MM.1S (cell line): ENCODE results near the gene WDR43.

ENCODE experiments used
- DNase-seq: peaks from one replicate; pipeline ENCODE4 v3.0.0-alpha.2; 2015
- H2AFZ ChIP-seq: fragments of 300-600 bp; sonication (generic); 2 replicates; pipeline ENCODE4 v1.6.0; 2016; ENCODE audit warnings: antibody characterized with exemption, low read length
- H3F3A ChIP-seq: fragments of 300-600 bp; sonication (generic); 2 replicates; pipeline ENCODE4 v1.6.1; 2016; ENCODE audit warnings: mild to moderate bottlenecking, antibody characterized with exemption, low read length, moderate library complexity, mixed read lengths; ENCODE audit not compliant: insufficient read depth
- H3K27ac ChIP-seq: fragments of 300-600 bp; sonication (generic); 2 replicates; pipeline ENCODE4 v1.5.1; 2016; ENCODE audit warnings: mild to moderate bottlenecking, low read length
- H3K27me3 ChIP-seq: fragments of 300-600 bp; sonication (generic); replicated peaks from 2 replicates; pipeline ENCODE4 v1.6.0; 2016; ENCODE audit warnings: low read length; ENCODE audit not compliant: insufficient read depth
- H3K36me3 ChIP-seq: fragments of 300-600 bp; sonication (generic); replicated peaks from 2 replicates; pipeline ENCODE4 v1.6.1; 2016; ENCODE audit warnings: mild to moderate bottlenecking, low read length, mixed read lengths; ENCODE audit not compliant: insufficient read depth
- H3K4me1 ChIP-seq: fragments of 300-600 bp; sonication (generic); 2 replicates; pipeline ENCODE4 v1.6.1; 2016; ENCODE audit warnings: low read length, mixed read lengths
- H3K4me2 ChIP-seq: fragments of 300-600 bp; sonication (generic); 2 replicates; pipeline ENCODE4 v1.6.0; 2016; ENCODE audit warnings: low read depth, low read length
- H3K4me3 ChIP-seq: fragments of 300-600 bp; sonication (generic); 2 replicates; pipeline ENCODE4 v1.5.1; 2016; ENCODE audit warnings: low read length, mixed read lengths
- H3K79me2 ChIP-seq: fragments of 300-600 bp; sonication (generic); 2 replicates; pipeline ENCODE4 v1.6.1; 2016; ENCODE audit warnings: mixed run types, low read length, mixed read lengths
- H3K9ac ChIP-seq: fragments of 300-600 bp; sonication (generic); 2 replicates; pipeline ENCODE4 v1.6.1; 2016; ENCODE audit warnings: low read length, mixed read lengths
- H3K9me2 ChIP-seq: fragments of 300-600 bp; sonication (generic); replicated peaks from 2 replicates; pipeline ENCODE4 v1.6.1; 2016; ENCODE audit warnings: mild to moderate bottlenecking, low read length, mixed read lengths; ENCODE audit not compliant: insufficient read depth
- H3K9me3 ChIP-seq: fragments of 300-600 bp; sonication (generic); replicated peaks from 2 replicates; pipeline ENCODE4 v1.6.1; 2016; ENCODE audit warnings: mild to moderate bottlenecking, low read length, mixed read lengths; ENCODE audit not compliant: insufficient read depth
- H4K20me1 ChIP-seq: fragments of 300-600 bp; sonication (generic); 2 replicates; pipeline ENCODE4 v1.6.1; 2016; ENCODE audit warnings: mild to moderate bottlenecking, low read length, moderate library complexity, mixed read lengths; ENCODE audit not compliant: insufficient read depth
- EZH2 ChIP-seq: fragments of 300-600 bp; sonication (generic); optimal IDR thresholded peaks from 2 replicates; pipeline ENCODE3; 2017; ENCODE audit warnings: low read depth, mild to moderate bottlenecking, antibody characterized with exemption, low read length, mixed read lengths
- EZH2phosphoT487 ChIP-seq: fragments of 300-600 bp; sonication (generic); IDR thresholded peaks from 2 replicates; pipeline ENCODE4 v1.6.1; 2018; ENCODE audit warnings: antibody characterized with exemption, low read length
- TF ChIP-seq, protein P1 (sequence below): fragments of 300-600 bp; sonication (generic); IDR thresholded peaks from 2 replicates; pipeline ENCODE4 v1.5.1; 2016; ENCODE audit warnings: antibody characterized with exemption, low read length, mixed read lengths

Gene WDR43

GRCh38 chr2:28990445-28990844, 96.0 kb downstream of the WDR43 start:
- Histone ChIP-seq H2AFZ (no peak overlapping the region), H3K4me3 (no peak overlapping the region), H4K20me1 (no peaks in the 10 kb centered on the region), H3K79me2 (no peaks in the 10 kb centered on the region), H3F3A (no peaks in the 10 kb centered on the region), H3K4me2 (no peak overlapping the region), H3K4me1 (no peaks in the 10 kb centered on the region), H3K36me3 (no peaks in the 10 kb centered on the region), H3K9me2 (no peaks in the 10 kb centered on the region), H3K9me3 (no peaks in the 10 kb centered on the region), H3K27me3 (no peaks in the 10 kb centered on the region), H3K27ac (no peak overlapping the region), H3K9ac (no peak overlapping the region)
- no peak for DNase-seq
- TF ChIP-seq EZH2 (no peak), EZH2phosphoT487 (no peak)
- TF ChIP-seq, protein P1, sequence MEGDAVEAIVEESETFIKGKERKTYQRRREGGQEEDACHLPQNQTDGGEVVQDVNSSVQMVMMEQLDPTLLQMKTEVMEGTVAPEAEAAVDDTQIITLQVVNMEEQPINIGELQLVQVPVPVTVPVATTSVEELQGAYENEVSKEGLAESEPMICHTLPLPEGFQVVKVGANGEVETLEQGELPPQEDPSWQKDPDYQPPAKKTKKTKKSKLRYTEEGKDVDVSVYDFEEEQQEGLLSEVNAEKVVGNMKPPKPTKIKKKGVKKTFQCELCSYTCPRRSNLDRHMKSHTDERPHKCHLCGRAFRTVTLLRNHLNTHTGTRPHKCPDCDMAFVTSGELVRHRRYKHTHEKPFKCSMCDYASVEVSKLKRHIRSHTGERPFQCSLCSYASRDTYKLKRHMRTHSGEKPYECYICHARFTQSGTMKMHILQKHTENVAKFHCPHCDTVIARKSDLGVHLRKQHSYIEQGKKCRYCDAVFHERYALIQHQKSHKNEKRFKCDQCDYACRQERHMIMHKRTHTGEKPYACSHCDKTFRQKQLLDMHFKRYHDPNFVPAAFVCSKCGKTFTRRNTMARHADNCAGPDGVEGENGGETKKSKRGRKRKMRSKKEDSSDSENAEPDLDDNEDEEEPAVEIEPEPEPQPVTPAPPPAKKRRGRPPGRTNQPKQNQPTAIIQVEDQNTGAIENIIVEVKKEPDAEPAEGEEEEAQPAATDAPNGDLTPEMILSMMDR = no peak

DNA sequence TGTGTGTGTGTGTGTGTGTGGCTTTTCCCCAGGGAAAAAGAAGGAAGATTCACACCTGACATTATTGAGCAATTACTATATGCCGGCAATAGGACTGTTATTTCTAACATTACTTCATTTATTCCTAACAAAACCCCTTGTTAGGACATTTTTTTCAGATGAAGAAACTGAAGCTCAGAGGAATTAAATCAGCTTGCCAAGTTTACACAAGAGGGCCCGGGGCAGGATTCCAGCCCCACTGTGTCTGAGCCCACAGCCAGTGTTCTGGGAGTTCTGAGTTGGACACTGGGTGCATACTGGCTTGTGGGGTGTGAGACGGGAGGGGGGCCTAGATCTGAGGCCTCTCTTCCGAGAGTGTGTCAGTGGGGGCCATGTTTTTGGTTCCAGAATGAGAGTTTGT, 96.6 kb downstream of the WDR43 start:
- Histone ChIP-seq H2AFZ (no peak overlapping the region), H3K36me3 (no peaks in the 10 kb centered on the region), H4K20me1 (no peaks in the 10 kb centered on the region), H3K9me2 (no peaks in the 10 kb centered on the region), H3K4me1 (no peaks in the 10 kb centered on the region), H3K9me3 (no peaks in the 10 kb centered on the region), H3K9ac (no peak overlapping the region), H3K4me2 (no peak overlapping the region), H3K79me2 (no peaks in the 10 kb centered on the region), H3K27me3 (no peaks in the 10 kb centered on the region), H3F3A (no peaks in the 10 kb centered on the region), H3K4me3 (no peak overlapping the region), H3K27ac (no peak overlapping the region)
- TF ChIP-seq, protein P1 = no peak
- TF ChIP-seq EZH2phosphoT487 (no peak), EZH2 (no peak)
- DNase-seq = no peak

DNA sequence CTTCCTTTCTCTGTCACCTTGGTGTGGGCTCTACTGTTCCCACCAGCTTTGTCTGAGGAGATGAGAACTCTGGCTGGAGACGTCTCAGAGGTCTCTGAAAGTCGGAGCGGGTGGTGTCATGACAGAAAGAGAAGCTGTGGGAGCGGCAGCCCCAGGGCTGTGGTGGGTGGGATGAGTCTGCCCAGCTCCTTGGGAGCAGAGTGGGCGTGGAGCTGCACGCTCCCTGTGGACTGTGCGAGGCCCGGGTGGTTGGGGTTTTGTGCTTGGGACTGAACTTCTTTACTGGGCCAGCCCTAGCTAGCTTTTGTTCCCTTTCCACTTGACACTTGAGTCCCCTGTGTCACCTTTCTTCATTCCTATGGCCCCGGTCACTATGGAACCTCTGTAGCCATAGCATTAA, 97.0 kb downstream of the WDR43 start:
- Histone ChIP-seq H2AFZ (no peak overlapping the region), H3K4me3 (no peak overlapping the region), H3K4me2 (no peak overlapping the region)

More for the DNA sequence above, 97.0 kb downstream of the WDR43 start:
- Histone ChIP-seq H3K79me2 (no peaks in the 10 kb centered on the region), H3K36me3 (no peaks in the 10 kb centered on the region), H3K9me3 (no peaks in the 10 kb centered on the region), H3F3A (no peaks in the 10 kb centered on the region), H4K20me1 (no peaks in the 10 kb centered on the region), H3K27ac (no peak overlapping the region), H3K4me1 (no peaks in the 10 kb centered on the region), H3K9me2 (no peaks in the 10 kb centered on the region), H3K27me3 (no peaks in the 10 kb centered on the region), H3K9ac (no peak overlapping the region)
- TF ChIP-seq EZH2phosphoT487 (no peak), EZH2 (no peak)
- TF ChIP-seq, protein P1 = no peak
- no peak for DNase-seq
